H9 (cell line): ENCODE data around the gene CAMTA1. TPM values are rescaled to one million over a fixed set of nuclear protein-coding genes. Genes with fewer than 3 reads are reported as not detected.

Source experiments
- DNase-seq: peaks from one replicate; pipeline ENCODE4 v3.0.0-alpha.2; 2017
- H2AFZ ChIP-seq: one replicate; pipeline ENCODE4 v1.6.1; 2013; ENCODE audit warnings: mild to moderate bottlenecking, low read length, control low read depth, moderate library complexity
- H2AK5ac ChIP-seq: 2 replicates; pipeline ENCODE4 v1.6.1; 2013; ENCODE audit warnings: low read length, control low read depth, mixed read lengths; ENCODE audit not compliant: insufficient read length
- H2BK120ac ChIP-seq: one replicate; pipeline ENCODE4 v1.6.1; 2013; ENCODE audit warnings: low read depth, mild to moderate bottlenecking, low read length, control low read depth, inconsistent platforms; ENCODE audit not compliant: poor library complexity, severe bottlenecking
- H2BK12ac ChIP-seq: 2 replicates; pipeline ENCODE4 v1.6.1; 2013; ENCODE audit warnings: low read length, control low read depth, mixed read lengths, low read depth; ENCODE audit not compliant: insufficient read length
- H2BK15ac ChIP-seq: 2 replicates; pipeline ENCODE4 v1.6.1; 2013; ENCODE audit warnings: low read depth, low read length, control low read depth
- H2BK20ac ChIP-seq: one replicate; pipeline ENCODE4 v1.6.1; 2013; ENCODE audit warnings: low read depth, mild to moderate bottlenecking, low read length, control low read depth, inconsistent platforms; ENCODE audit not compliant: poor library complexity, severe bottlenecking
- H2BK5ac ChIP-seq: 2 replicates; pipeline ENCODE4 v1.6.1; 2013; ENCODE audit warnings: low read length, control low read depth, mixed read lengths; ENCODE audit not compliant: insufficient read length
- H3K14ac ChIP-seq: 2 replicates; pipeline ENCODE4 v1.6.1; 2013; ENCODE audit warnings: low read length, control low read depth; ENCODE audit not compliant: insufficient read depth
- H3K18ac ChIP-seq: 2 replicates; pipeline ENCODE4 v1.6.1; 2013; ENCODE audit warnings: low read depth, mild to moderate bottlenecking, mixed read lengths, low read length, control low read depth; ENCODE audit not compliant: insufficient read length
- H3K23ac ChIP-seq: 2 replicates; pipeline ENCODE4 v1.6.1; 2013; ENCODE audit warnings: low read length, control low read depth, mixed read lengths, low read depth; ENCODE audit not compliant: insufficient read length
- H3K23me2 ChIP-seq: 2 replicates; pipeline ENCODE4 v1.6.1; 2013; ENCODE audit warnings: low read depth, mild to moderate bottlenecking, mixed read lengths, low read length, control low read depth; ENCODE audit not compliant: insufficient read length, poor library complexity, severe bottlenecking
- H3K27ac ChIP-seq: 2 replicates; pipeline ENCODE4 v1.5.1; 2013; ENCODE audit warnings: low read length, control low read depth, mixed read lengths, low read depth; ENCODE audit not compliant: insufficient read length
- H3K27me3 ChIP-seq: 2 replicates; pipeline ENCODE4 v1.6.1; 2013; ENCODE audit warnings: low read length, control low read depth, inconsistent platforms; ENCODE audit not compliant: insufficient read depth
- H3K4ac ChIP-seq: 2 replicates; pipeline ENCODE4 v1.6.1; 2013; ENCODE audit warnings: low read depth, mild to moderate bottlenecking, control low read depth, inconsistent platforms, low read length, moderate library complexity
- H3K4me1 ChIP-seq: 2 replicates; pipeline ENCODE4 v1.6.1; 2013; ENCODE audit warnings: low read length, control low read depth, inconsistent platforms; ENCODE audit not compliant: insufficient read depth
- H3K4me2 ChIP-seq: 2 replicates; pipeline ENCODE4 v1.6.1; 2013; ENCODE audit warnings: low read length, control low read depth, mixed read lengths; ENCODE audit not compliant: insufficient read length, insufficient read depth
- H3K56ac ChIP-seq: 2 replicates; pipeline ENCODE4 v1.6.1; 2013; ENCODE audit warnings: low read depth, mild to moderate bottlenecking, mixed read lengths, low read length, control low read depth; ENCODE audit not compliant: insufficient read length
- H3K79me1 ChIP-seq: 2 replicates; pipeline ENCODE4 v1.6.1; 2013; ENCODE audit warnings: low read depth, mild to moderate bottlenecking, moderate library complexity, low read length, control low read depth, inconsistent platforms; ENCODE audit not compliant: insufficient read depth, poor library complexity, severe bottlenecking
- H3K79me2 ChIP-seq: 2 replicates; pipeline ENCODE4 v1.6.1; 2013; ENCODE audit warnings: low read length, control low read depth, inconsistent platforms; ENCODE audit not compliant: insufficient read depth
- H3K9ac ChIP-seq: 2 replicates; pipeline ENCODE4 v1.6.1; 2013; ENCODE audit warnings: low read length, control low read depth, mixed read lengths; ENCODE audit not compliant: insufficient read length; ENCODE audit errors: extremely low read depth
- H3K9me3 ChIP-seq: one replicate; pipeline ENCODE4 v1.6.1; 2013; ENCODE audit warnings: low read depth, low read length, inconsistent platforms; ENCODE audit not compliant: control insufficient read depth
- H3T11ph ChIP-seq: one replicate; pipeline ENCODE4 v1.6.1; 2013; ENCODE audit warnings: mild to moderate bottlenecking, low read length, control low read depth, inconsistent platforms
- H4K20me1 ChIP-seq: one replicate; pipeline ENCODE4 v1.6.1; 2013; ENCODE audit not compliant: control insufficient read depth, insufficient read length, insufficient read depth
- H4K5ac ChIP-seq: 2 replicates; pipeline ENCODE4 v1.6.1; 2013; ENCODE audit warnings: low read depth, mild to moderate bottlenecking, mixed read lengths, low read length, control low read depth; ENCODE audit not compliant: insufficient read length
- H4K8ac ChIP-seq: replicated peaks from 2 replicates; pipeline ENCODE4 v1.6.1; 2013; ENCODE audit warnings: low read length, control low read depth, mixed read lengths, low read depth; ENCODE audit not compliant: insufficient read length
- H4K91ac ChIP-seq: 2 replicates; pipeline ENCODE4 v1.6.1; 2013; ENCODE audit warnings: low read depth, mild to moderate bottlenecking, moderate library complexity, mixed read lengths, low read length, control low read depth; ENCODE audit not compliant: insufficient read length
- H3K27ac Mint-ChIP-seq, 3 experiments: 2 replicates in 2 of 3; 3 replicates in 1 of 3; pipeline ENCODE4 v1.8.0; 2020 to 2021; ENCODE audit warnings: mixed read lengths in 3 of 3, mild to moderate bottlenecking in 1 of 3, moderate library complexity in 1 of 3
- H3K27me3 Mint-ChIP-seq: 2 replicates; pipeline ENCODE4 v1.8.0; 2021; ENCODE audit warnings: low read depth, mild to moderate bottlenecking, moderate library complexity, mixed read lengths
- H3K36me3 Mint-ChIP-seq, 3 experiments: 2 replicates in 2 of 3; 3 replicates in 1 of 3; pipeline ENCODE4 v1.8.0; 2020 to 2021; ENCODE audit warnings: low read depth in 3 of 3, mixed read lengths in 3 of 3; ENCODE audit not compliant: insufficient read depth in 1 of 3
- H3K4me1 Mint-ChIP-seq, 2 experiments: 2 replicates each; pipeline ENCODE4 v1.8.0; 2020; ENCODE audit warnings: mixed read lengths in 2 of 2
- H3K4me3 Mint-ChIP-seq, 2 experiments: 2 replicates in 1 of 2; 3 replicates in 1 of 2; pipeline ENCODE4 v1.8.0; 2020 to 2021; ENCODE audit warnings: mild to moderate bottlenecking in 2 of 2, mixed read lengths in 2 of 2, moderate library complexity in 1 of 2
- H3K9me3 Mint-ChIP-seq, 2 experiments: 2 replicates in 1 of 2; 3 replicates in 1 of 2; pipeline ENCODE4 v1.8.0; 2020; ENCODE audit warnings: mild to moderate bottlenecking in 2 of 2, mixed read lengths in 2 of 2, moderate library complexity in 1 of 2
- CTCF ChIP-seq: fragments of 200-600 bp; sonication (generic); conservative IDR thresholded peaks from 3 replicates; pipeline ENCODE4 v1.8.0; 2021; ENCODE audit warnings: antibody characterized with exemption, mild to moderate bottlenecking
- WGBS: extraction: QIAGEN DNeasy Blood & Tissue Kit; methylation state at CpG from one replicate; pipeline ENCODE4 v1.1.7; 2013; ENCODE audit warnings: missing lambda C conversion rate, low lambda C conversion rate, mixed read lengths; ENCODE audit not compliant: insufficient read length; ENCODE audit errors: extremely low coverage; 5-methylcytosine and 5-hydroxymethylcytosine counted together
- total RNA-seq: library from RNA; stranded (reverse); gene quantifications from 2 replicates; pipeline ENCODE4 v1.2.1, GENCODE V29; 2021

Gene CAMTA1
- total RNA-seq, 1 experiment from 2014 or later = 115 TPM

GRCh38 chr1:7656557-7657215 is 871.4 kb downstream of the CAMTA1 start:
- WGBS = no CpG with 5 or more reads among the region's 24 CpGs
- Histone ChIP-seq H3K18ac (no peak overlapping the region), H3T11ph (no peak overlapping the region), H2AK5ac (no peak overlapping the region), H3K23me2 (peaks cover 3% of the 10 kb centered on the region), H2BK5ac (no peak overlapping the region), H3K14ac (no peak overlapping the region), H2BK12ac (no peak overlapping the region), H3K27me3 (no peaks in the 10 kb centered on the region), H3K4ac (no peak overlapping the region), H3K27ac (no peak overlapping the region), H2BK120ac (no peak overlapping the region), H2BK20ac (no peak overlapping the region), H3K9ac (no peak overlapping the region), H3K23ac (no peak overlapping the region), H2BK15ac (no peak overlapping the region), H4K8ac (no peak overlapping the region), H3K9me3 (no peaks in the 10 kb centered on the region), H4K20me1 (no peaks in the 10 kb centered on the region), H4K91ac (no peak overlapping the region), H3K4me1 (no peaks in the 10 kb centered on the region), H4K5ac (no peak overlapping the region), H3K56ac (no peak overlapping the region), H2AFZ (no peak overlapping the region), H3K79me2 (no peaks in the 10 kb centered on the region), H3K79me1 (no peaks in the 10 kb centered on the region), H3K4me2 (no peak overlapping the region)
- DNase-seq = no peak
- H3K4me1 Mint-ChIP-seq = peaks cover 0 to 9% of the 10 kb centered on the region in 2 experiments; a peak in 2 of 4 replicates
- no peaks in the 10 kb centered on the region; a peak in 1 of 5 replicates for H3K9me3 Mint-ChIP-seq
- no peak for TF ChIP-seq CTCF
- peak overlapping the region in 1 of 3 experiments; percentile 87; a peak in 3 of 7 replicates for H3K27ac Mint-ChIP-seq
- H3K4me3 Mint-ChIP-seq = no peak overlapping the region
- peaks cover 0 to 4% (median 0%) of the 10 kb centered on the region in 3 experiments; a peak in 2 of 7 replicates for H3K36me3 Mint-ChIP-seq
- no peaks in the 10 kb centered on the region for H3K27me3 Mint-ChIP-seq
